ENCODE data around the gene IFIT1B.

Gene IFIT1B

GRCh38 chr10:89427629-89428028, 49.8 kb downstream of the IFIT1B start:
- TF ChIP-seq CTCF (IDR thresholded peaks at IDR 0.05): no peak

GRCh38 chr10:89428877-89429276, 51.0 kb downstream of the IFIT1B start:
- no peak for TF ChIP-seq CTCF (IDR thresholded peaks at IDR 0.05)

GRCh38 chr10:89431977-89432376, 54.1 kb downstream of the IFIT1B start:
- no peak for TF ChIP-seq CTCF (IDR thresholded peaks at IDR 0.05)
